ENCODE data around the gene GNAL. TPM values are rescaled to one million over a fixed set of nuclear protein-coding genes. Genes with fewer than 3 reads are reported as not detected.
"Not testable (repeated sequence)": the region's sequence is repeated elsewhere in the genome, so short reads cannot be mapped to it uniquely, and the experiment has no call there.

Gene GNAL
- total RNA-seq, 1 experiment from 2014 or later: 0.06 TPM

DNA sequence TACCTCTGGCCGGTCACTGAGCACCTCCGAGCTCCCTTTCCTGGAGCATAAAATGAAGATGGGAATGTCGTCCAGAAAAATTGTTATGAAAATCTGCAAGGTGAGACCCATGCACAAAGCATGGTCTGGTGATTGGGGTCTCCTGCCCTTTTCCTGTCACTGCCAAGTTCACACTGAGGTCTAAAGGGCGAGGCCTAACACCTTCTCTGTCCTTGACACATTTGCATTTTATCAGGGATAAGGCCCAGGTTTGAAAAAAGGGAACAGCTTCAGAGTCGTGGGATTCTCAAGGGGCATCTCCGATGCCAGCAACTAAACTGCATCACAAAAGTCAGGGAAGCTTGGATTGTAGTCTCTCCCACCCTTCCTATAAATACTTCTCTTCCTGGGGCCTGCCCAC, 24.7 kb downstream of the GNAL start:
- POLR2A ChIA-PET (ENCODE audit: low non-redundant PET): no interaction called here
- Histone ChIP-seq H3K27ac (ENCODE audit: low read depth, low read length, poor library complexity, severe bottlenecking) (no peak overlapping the region), H3K36me3 (ENCODE audit: insufficient read depth, low read length, poor library complexity, severe bottlenecking) (no peaks in the 10 kb centered on the region), H3K9me3 (ENCODE audit: low read depth, low read length, poor library complexity, severe bottlenecking) (no peaks in the 10 kb centered on the region), H3K4me1 (ENCODE audit: insufficient read depth, low read length, poor library complexity, severe bottlenecking) (no peaks in the 10 kb centered on the region), H3K27me3 (replicated peaks; ENCODE audit: insufficient read depth, low read depth, low read length, poor library complexity) (peaks cover 21% of the 10 kb centered on the region), H3K4me3 (ENCODE audit: low read depth, low read length, poor library complexity, severe bottlenecking) (no peak overlapping the region)
- intact Hi-C loops (cut with micrococcal nuclease; ENCODE audit: unreplicated experiment): no loop called here
- DNase-seq (ENCODE audit: low spot score): no peak
- no TSS peak for BruUV-seq (replicated peaks)
- CTCF ChIA-PET: no interaction called here
- TF ChIP-seq, protein P1, sequence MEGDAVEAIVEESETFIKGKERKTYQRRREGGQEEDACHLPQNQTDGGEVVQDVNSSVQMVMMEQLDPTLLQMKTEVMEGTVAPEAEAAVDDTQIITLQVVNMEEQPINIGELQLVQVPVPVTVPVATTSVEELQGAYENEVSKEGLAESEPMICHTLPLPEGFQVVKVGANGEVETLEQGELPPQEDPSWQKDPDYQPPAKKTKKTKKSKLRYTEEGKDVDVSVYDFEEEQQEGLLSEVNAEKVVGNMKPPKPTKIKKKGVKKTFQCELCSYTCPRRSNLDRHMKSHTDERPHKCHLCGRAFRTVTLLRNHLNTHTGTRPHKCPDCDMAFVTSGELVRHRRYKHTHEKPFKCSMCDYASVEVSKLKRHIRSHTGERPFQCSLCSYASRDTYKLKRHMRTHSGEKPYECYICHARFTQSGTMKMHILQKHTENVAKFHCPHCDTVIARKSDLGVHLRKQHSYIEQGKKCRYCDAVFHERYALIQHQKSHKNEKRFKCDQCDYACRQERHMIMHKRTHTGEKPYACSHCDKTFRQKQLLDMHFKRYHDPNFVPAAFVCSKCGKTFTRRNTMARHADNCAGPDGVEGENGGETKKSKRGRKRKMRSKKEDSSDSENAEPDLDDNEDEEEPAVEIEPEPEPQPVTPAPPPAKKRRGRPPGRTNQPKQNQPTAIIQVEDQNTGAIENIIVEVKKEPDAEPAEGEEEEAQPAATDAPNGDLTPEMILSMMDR (conservative IDR thresholded peaks at IDR 0.05; ENCODE audit: low read depth, low read length): no peak
- no peak for TF ChIP-seq EZH2 (IDR thresholded peaks at IDR 0.05; ENCODE audit: borderline replicate concordance, low read depth, low read length, poor library complexity, severe bottlenecking)

DNA sequence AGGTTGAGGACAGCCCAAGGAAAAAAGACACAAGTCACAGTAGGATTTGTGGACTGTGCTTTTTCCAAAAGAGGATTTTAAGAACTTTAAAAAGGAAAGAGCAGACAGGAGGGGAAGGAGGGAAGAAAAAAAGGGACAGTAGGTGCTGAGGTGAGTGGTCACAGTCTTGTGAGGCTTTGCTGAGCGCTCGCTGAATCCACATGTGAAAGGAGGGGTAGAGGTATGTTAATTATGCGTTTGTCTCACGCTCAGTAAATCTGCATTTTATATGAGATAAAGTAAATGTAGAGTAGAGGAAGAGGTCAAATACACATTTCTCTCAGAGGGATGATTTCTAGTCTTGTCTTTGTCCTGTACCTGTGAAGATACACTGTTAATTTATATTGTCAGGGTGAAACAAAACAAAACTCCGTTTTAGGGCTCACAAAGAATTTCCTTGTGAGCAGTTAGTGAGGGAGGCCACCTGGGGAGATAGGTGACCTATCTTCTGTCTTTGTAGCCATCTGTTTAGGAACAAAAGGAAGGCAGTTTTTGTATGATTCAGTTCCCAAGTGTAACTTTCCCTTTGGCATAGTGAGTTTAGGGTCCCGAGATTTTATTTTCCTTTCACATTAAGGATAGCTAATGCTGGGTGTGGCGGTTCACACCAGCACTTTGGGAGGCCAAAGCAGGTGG, 25.3 kb downstream of the GNAL start:
- Histone ChIP-seq H3K36me3 (ENCODE audit: insufficient read depth, low read length, poor library complexity, severe bottlenecking) (no peaks in the 10 kb centered on the region), H3K4me3 (ENCODE audit: low read depth, low read length, poor library complexity, severe bottlenecking) (no peak overlapping the region), H3K27me3 (replicated peaks; ENCODE audit: insufficient read depth, low read depth, low read length, poor library complexity) (peaks cover 23% of the 10 kb centered on the region), H3K27ac (ENCODE audit: low read depth, low read length, poor library complexity, severe bottlenecking) (no peak overlapping the region), H3K9me3 (ENCODE audit: low read depth, low read length, poor library complexity, severe bottlenecking) (no peaks in the 10 kb centered on the region), H3K4me1 (ENCODE audit: insufficient read depth, low read length, poor library complexity, severe bottlenecking) (no peaks in the 10 kb centered on the region)
- BruUV-seq (replicated peaks): no TSS peak
- CTCF ChIA-PET: no interaction called here
- DNase-seq (ENCODE audit: low spot score): no peak
- TF ChIP-seq EZH2 (IDR thresholded peaks at IDR 0.05; ENCODE audit: borderline replicate concordance, low read depth, low read length, poor library complexity, severe bottlenecking): no peak
- TF ChIP-seq, protein P1 (conservative IDR thresholded peaks at IDR 0.05; ENCODE audit: low read depth, low read length): no peak
- intact Hi-C loops (cut with micrococcal nuclease; ENCODE audit: unreplicated experiment): no loop called here
- POLR2A ChIA-PET (ENCODE audit: low non-redundant PET): no interaction called here

DNA sequence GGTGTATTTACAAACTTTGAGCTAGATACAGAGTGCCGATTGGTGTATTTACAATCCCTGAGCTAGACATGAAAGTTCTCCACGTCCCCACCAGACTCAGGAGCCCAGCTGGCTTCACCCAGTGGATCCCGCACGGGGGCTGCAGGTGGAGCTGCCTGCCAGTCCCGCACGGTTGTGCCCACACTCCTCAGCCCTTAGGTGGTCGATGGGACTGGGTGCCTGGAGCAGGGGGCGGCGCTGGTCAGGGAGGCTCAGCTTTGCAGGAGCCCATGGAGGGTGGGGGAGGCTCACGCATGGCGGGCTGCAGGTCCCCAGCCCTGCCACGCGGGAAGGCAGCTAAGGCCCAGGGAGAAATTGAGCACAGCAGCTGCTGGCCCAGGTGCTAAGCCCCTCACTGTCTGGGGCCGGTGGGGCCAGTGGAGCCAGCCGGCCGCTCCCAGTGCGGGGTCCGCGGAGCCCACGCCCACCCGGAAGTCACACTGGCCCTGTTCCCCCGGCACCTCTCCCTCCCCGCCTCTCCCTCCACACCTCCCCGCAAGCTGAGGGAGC, 27.8 kb downstream of the GNAL start:
- H3K36me3 ChIP-seq (ENCODE audit: insufficient read depth, low read length, poor library complexity, severe bottlenecking); H3K9me3 ChIP-seq (ENCODE audit: low read depth, low read length, poor library complexity, severe bottlenecking); H3K4me3 ChIP-seq (ENCODE audit: low read depth, low read length, poor library complexity, severe bottlenecking); H3K27ac ChIP-seq (ENCODE audit: low read depth, low read length, poor library complexity, severe bottlenecking); BruUV-seq (replicated peaks); H3K4me1 ChIP-seq (ENCODE audit: insufficient read depth, low read length, poor library complexity, severe bottlenecking); CTCF ChIA-PET; POLR2A ChIA-PET (ENCODE audit: low non-redundant PET); intact Hi-C loops (cut with micrococcal nuclease; ENCODE audit: unreplicated experiment); DNase-seq (ENCODE audit: low spot score): not testable (repeated sequence)
- peaks cover 37% of the 10 kb centered on the region for H3K27me3 ChIP-seq (replicated peaks; ENCODE audit: insufficient read depth, low read depth, low read length, poor library complexity)

DNA sequence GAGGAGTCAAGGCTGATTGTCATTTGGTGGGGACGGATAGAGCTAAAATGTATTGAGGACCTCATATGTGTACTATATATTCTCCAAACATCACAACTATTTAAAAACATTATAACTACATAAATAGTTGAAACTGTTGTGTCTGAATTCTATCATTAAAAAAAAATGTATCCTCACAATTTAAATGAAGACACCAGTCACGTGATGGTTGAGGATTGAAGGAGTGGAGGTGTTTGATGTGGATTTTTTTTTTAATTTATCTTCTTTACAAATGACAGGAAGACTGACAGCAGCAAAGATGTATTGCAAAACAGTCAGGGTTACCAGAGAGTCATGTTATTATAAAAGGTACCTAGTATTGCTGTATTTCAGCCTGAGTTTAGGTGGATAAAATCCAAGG, 30.0 kb downstream of the GNAL start:
- Histone ChIP-seq H3K27ac (ENCODE audit: low read depth, low read length, poor library complexity, severe bottlenecking) (no peak overlapping the region), H3K4me3 (ENCODE audit: low read depth, low read length, poor library complexity, severe bottlenecking) (no peak overlapping the region), H3K27me3 (replicated peaks; ENCODE audit: insufficient read depth, low read depth, low read length, poor library complexity) (peaks cover 23% of the 10 kb centered on the region), H3K4me1 (ENCODE audit: insufficient read depth, low read length, poor library complexity, severe bottlenecking) (no peaks in the 10 kb centered on the region), H3K36me3 (ENCODE audit: insufficient read depth, low read length, poor library complexity, severe bottlenecking) (no peaks in the 10 kb centered on the region), H3K9me3 (ENCODE audit: low read depth, low read length, poor library complexity, severe bottlenecking) (no peaks in the 10 kb centered on the region)
- DNase-seq (ENCODE audit: low spot score): no peak
- ChIA-PET CTCF (no interaction called here), POLR2A (ENCODE audit: low non-redundant PET) (no interaction called here)
- intact Hi-C loops (cut with micrococcal nuclease; ENCODE audit: unreplicated experiment): no loop called here
- no TSS peak for BruUV-seq (replicated peaks)
- TF ChIP-seq, protein P1 (conservative IDR thresholded peaks at IDR 0.05; ENCODE audit: low read depth, low read length): no peak
- no peak for TF ChIP-seq EZH2 (IDR thresholded peaks at IDR 0.05; ENCODE audit: borderline replicate concordance, low read depth, low read length, poor library complexity, severe bottlenecking)

Data from A673 (cell line).